Measurements from ENCODE around the gene ALKBH2. TPM values are rescaled to one million over a fixed set of nuclear protein-coding genes. Genes with fewer than 3 reads are reported as not detected.

ALKBH2 gene
- total RNA-seq, 1 experiment from 2014 or later, result 30.6 TPM

DNA sequence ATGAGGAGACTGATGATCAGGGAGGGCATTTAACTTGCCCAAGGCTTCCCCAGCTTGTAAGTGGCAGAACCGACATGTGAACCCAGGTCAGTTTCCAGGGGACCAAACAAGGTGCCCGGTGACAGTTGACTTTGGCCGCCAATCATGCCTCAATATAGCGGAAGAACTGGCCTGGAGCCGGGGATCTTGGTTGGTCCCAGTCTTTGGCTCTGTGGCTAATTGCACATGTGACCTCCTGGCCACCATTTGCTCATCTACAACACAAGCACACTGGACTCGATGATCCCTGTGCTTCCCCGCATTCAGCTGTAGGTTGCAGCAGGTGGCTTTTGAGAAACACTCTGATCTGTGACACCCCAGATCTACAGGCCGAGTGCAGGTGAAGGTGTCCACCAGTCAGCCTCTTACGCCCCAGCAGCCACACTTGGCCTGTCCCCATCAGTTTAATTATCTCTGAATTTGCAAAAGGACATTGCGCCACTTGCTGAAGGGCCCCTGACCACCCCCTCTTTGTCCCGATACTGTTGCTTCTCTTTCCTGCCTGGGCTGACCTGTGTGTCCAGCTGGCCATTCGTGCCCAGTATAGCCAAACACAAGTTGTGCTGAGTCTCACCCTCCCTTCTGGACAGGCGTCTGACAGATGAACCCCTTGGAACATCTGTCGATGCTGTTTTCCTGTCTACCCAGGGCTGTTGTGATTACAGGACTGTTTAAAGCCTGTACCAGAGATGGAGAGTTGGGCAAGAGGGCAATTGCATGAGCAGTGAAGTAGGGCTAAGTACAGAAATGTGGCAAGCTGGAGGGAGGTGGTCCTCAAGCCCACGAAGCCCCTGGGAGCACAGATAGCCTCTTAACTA is 37.3 kb upstream of the ALKBH2 start:
- Histone ChIP-seq H3K27me3 (ENCODE audit: low read length) (no peaks in the 10 kb centered on the region), H3K4me2 (ENCODE audit: low read depth, low read length, poor library complexity, severe bottlenecking) (no peak overlapping the region), H3K9me2 (replicated peaks; ENCODE audit: insufficient read depth, low read length) (no peaks in the 10 kb centered on the region), H2AFZ (ENCODE audit: low read length) (no peak overlapping the region), H3K4me3 (ENCODE audit: low read length) (no peak overlapping the region), H3K36me3 (ENCODE audit: insufficient read depth, low read length) (no peaks in the 10 kb centered on the region), H4K20me1 (ENCODE audit: insufficient read depth, low read depth, low read length) (no peaks in the 10 kb centered on the region), H3K9me3 (ENCODE audit: low read length) (no peaks in the 10 kb centered on the region), H3K27ac (ENCODE audit: low read length) (no peak overlapping the region), H3K79me2 (ENCODE audit: low read length) (no peaks in the 10 kb centered on the region), H3K9ac (ENCODE audit: low read length) (no peak overlapping the region), H3K4me1 (ENCODE audit: low read length) (peaks cover 12% of the 10 kb centered on the region)
- no peak for DNase-seq

DNA sequence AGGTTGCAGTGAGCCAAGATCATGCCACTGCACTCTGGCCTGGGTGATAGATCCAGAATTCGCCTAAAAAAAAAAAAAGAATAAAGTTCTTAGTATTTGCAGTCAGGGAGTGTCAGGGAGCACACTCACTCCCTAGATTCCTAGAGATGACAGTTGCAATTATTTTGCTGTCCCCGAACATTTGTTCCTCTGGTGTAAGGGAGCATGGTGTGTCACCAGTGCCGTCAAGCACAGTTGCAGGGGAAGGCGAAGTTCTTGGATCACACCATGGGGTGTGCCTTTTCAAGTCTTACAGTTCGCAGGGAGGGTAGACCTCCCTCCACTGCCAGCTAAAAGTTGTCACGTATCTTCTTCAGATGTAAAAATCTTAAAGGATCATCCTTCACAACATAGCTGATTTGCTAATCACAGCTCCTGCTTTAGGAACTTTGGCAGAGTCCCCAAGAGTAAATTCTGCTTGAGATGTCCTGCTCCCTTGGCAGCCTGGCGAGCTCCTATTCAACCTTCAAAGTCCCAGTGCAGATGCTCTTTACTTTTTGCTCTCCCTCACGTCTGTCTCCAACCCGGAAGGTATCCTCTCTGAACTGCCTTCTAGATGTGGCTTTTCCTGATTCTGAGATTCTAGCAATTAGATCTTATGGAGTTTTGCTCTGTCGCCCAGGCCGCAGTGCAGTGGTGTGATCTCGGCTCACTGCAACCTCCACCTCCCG is 34.4 kb upstream of the ALKBH2 start:
- Histone ChIP-seq H3K4me3 (ENCODE audit: low read length) (no peak overlapping the region), H3K27me3 (ENCODE audit: low read length) (no peaks in the 10 kb centered on the region), H3K36me3 (ENCODE audit: insufficient read depth, low read length) (no peaks in the 10 kb centered on the region), H3K9ac (ENCODE audit: low read length) (no peak overlapping the region), H4K20me1 (ENCODE audit: insufficient read depth, low read depth, low read length) (no peaks in the 10 kb centered on the region), H3K9me2 (replicated peaks; ENCODE audit: insufficient read depth, low read length) (no peaks in the 10 kb centered on the region), H3K27ac (ENCODE audit: low read length) (no peak overlapping the region), H3K4me1 (ENCODE audit: low read length) (peaks cover 16% of the 10 kb centered on the region), H3K9me3 (ENCODE audit: low read length) (no peaks in the 10 kb centered on the region), H2AFZ (ENCODE audit: low read length) (no peak overlapping the region), H3K79me2 (ENCODE audit: low read length) (no peaks in the 10 kb centered on the region), H3K4me2 (ENCODE audit: low read depth, low read length, poor library complexity, severe bottlenecking) (no peak overlapping the region)
- no peak for DNase-seq

DNA sequence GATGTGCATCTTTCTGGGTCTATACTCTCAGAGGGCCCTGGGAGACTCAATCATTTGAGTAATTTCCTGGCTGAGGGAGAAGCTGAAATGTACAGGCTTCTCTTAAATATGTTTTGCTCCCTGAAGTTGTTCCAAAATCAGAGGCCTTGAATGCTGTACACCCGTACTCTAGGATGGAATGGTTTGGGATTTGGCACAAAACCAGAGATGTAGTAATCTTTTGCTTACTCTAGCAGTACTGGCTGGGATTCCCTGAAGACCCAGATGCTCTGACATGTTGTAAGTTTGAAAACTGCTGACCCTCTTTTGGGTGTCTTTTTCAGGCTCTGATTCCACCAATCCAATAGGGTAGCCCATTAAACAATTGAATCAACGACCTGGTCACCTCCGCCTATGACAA is 33.5 kb upstream of the ALKBH2 start:
- no peak overlapping the region for H3K27ac ChIP-seq (ENCODE audit: low read length)
- no peak overlapping the region for H3K4me2 ChIP-seq (ENCODE audit: low read depth, low read length, poor library complexity, severe bottlenecking)
- no peak for DNase-seq
- H3K36me3 ChIP-seq (ENCODE audit: insufficient read depth, low read length), result no peaks in the 10 kb centered on the region
- H3K4me1 ChIP-seq (ENCODE audit: low read length), result peaks cover 14% of the 10 kb centered on the region
- no peaks in the 10 kb centered on the region for H3K9me2 ChIP-seq (replicated peaks; ENCODE audit: insufficient read depth, low read length)
- no peaks in the 10 kb centered on the region for H3K79me2 ChIP-seq (ENCODE audit: low read length)
- H3K27me3 ChIP-seq (ENCODE audit: low read length), result no peaks in the 10 kb centered on the region
- H3K9me3 ChIP-seq (ENCODE audit: low read length), result no peaks in the 10 kb centered on the region
- no peak overlapping the region for H3K4me3 ChIP-seq (ENCODE audit: low read length)
- no peak overlapping the region for H2AFZ ChIP-seq (ENCODE audit: low read length)
- H4K20me1 ChIP-seq (ENCODE audit: insufficient read depth, low read depth, low read length), result no peaks in the 10 kb centered on the region
- H3K9ac ChIP-seq (ENCODE audit: low read length), result no peak overlapping the region

DNA sequence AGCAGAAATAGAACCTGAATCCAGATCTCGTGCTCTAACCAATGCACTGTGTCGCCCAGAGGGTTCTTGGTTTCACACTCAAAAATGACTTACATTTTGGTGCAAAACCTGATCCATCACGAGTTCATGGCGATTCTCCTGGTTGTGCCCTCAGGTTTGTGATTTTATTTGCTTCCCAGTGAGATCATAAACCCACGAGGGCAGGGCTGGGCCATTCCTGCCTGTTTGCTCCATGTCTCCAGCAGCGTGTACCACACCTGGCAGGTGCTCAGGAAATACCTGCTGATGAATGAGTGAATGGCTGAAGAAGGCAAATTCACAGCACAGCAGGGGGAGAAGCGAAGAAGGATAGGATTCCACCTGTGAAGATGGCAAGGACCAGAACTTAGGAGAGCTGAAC is 32.5 kb upstream of the ALKBH2 start:
- Histone ChIP-seq H3K9ac (ENCODE audit: low read length) (no peak overlapping the region), H3K4me3 (ENCODE audit: low read length) (no peak overlapping the region), H3K9me2 (replicated peaks; ENCODE audit: insufficient read depth, low read length) (no peaks in the 10 kb centered on the region), H3K9me3 (ENCODE audit: low read length) (no peaks in the 10 kb centered on the region), H3K27ac (ENCODE audit: low read length) (no peak overlapping the region), H3K79me2 (ENCODE audit: low read length) (no peaks in the 10 kb centered on the region), H4K20me1 (ENCODE audit: insufficient read depth, low read depth, low read length) (no peaks in the 10 kb centered on the region), H3K4me1 (ENCODE audit: low read length) (peaks cover 5% of the 10 kb centered on the region), H3K27me3 (ENCODE audit: low read length) (no peaks in the 10 kb centered on the region), H3K36me3 (ENCODE audit: insufficient read depth, low read length) (no peaks in the 10 kb centered on the region), H2AFZ (ENCODE audit: low read length) (no peak overlapping the region), H3K4me2 (ENCODE audit: low read depth, low read length, poor library complexity, severe bottlenecking) (no peak overlapping the region)
- DNase-seq, result no peak

DNA sequence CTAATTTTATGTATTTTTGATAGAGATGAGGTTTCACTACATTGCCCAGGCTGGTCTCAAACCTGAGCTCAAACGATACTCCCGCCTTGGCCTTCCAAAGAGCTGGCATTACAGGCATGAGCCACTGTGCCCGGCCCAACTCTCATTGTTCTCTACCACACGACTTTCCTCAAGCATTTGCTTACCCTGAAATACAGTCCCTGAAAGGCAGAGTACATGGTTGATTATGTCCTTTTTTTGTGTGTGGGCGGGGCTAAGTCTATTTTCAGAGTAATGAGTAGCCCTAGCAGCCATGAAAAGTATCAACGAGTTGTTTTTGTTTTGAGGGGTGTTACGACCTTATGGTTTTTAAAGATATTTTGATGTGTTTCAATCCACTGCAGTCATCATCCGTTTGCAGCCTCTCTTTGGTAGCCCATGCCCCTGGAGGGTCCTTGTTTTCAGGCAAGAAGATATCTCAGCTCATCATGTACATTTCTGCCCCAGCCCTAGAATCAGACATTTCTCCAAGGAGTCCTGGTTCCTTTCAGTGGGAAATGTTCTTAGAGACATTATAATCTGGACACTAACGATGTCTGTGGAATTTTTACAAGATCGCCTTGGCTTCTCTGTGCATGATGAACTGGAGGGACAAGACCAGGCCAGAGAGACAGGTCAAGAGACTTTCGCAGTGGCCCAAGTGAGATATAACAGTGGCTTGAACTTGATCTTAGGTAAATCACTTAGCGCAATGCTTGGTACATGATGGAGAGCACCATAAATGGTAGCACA is 31.8 kb upstream of the ALKBH2 start:
- Histone ChIP-seq H3K9ac (ENCODE audit: low read length) (no peak overlapping the region), H3K4me1 (ENCODE audit: low read length) (peaks cover 5% of the 10 kb centered on the region), H3K79me2 (ENCODE audit: low read length) (no peaks in the 10 kb centered on the region), H3K4me3 (ENCODE audit: low read length) (no peak overlapping the region), H3K4me2 (ENCODE audit: low read depth, low read length, poor library complexity, severe bottlenecking) (no peak overlapping the region), H3K27ac (ENCODE audit: low read length) (no peak overlapping the region), H2AFZ (ENCODE audit: low read length) (no peak overlapping the region), H3K27me3 (ENCODE audit: low read length) (no peaks in the 10 kb centered on the region), H3K9me3 (ENCODE audit: low read length) (no peaks in the 10 kb centered on the region), H4K20me1 (ENCODE audit: insufficient read depth, low read depth, low read length) (no peaks in the 10 kb centered on the region), H3K9me2 (replicated peaks; ENCODE audit: insufficient read depth, low read length) (no peaks in the 10 kb centered on the region), H3K36me3 (ENCODE audit: insufficient read depth, low read length) (no peaks in the 10 kb centered on the region)
- DNase-seq, result no peak

DNA sequence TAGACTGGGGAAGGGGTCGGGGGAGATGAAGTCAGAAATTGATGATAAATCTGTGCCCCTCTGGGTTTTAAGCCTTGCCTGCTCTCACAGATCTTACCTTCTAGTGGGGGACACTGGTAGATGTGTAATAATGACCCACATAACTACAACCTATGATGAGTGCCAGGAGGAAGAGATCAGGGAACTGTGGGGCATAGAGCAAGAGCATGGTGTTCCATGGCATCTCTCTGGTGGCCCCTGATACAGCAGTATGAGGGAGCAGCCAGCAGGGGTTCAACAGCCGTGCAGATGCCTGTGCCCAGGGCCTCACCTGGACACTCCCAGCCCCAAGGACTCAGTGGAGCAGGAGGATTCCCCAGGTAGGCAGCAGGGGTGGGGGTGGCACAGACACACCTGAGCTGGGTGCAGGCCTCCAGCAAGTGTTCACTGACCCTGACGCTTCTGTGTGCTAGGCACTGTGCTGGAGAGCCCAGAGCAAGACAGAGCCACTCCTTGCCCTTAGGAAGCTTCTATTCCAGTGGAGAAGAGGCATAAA is 28.1 kb upstream of the ALKBH2 start:
- Histone ChIP-seq H3K27ac (ENCODE audit: low read length) (no peak overlapping the region), H3K27me3 (ENCODE audit: low read length) (no peaks in the 10 kb centered on the region), H4K20me1 (ENCODE audit: insufficient read depth, low read depth, low read length) (no peaks in the 10 kb centered on the region), H3K4me2 (ENCODE audit: low read depth, low read length, poor library complexity, severe bottlenecking) (no peak overlapping the region), H3K9me2 (replicated peaks; ENCODE audit: insufficient read depth, low read length) (no peaks in the 10 kb centered on the region), H3K9me3 (ENCODE audit: low read length) (no peaks in the 10 kb centered on the region), H2AFZ (ENCODE audit: low read length) (no peak overlapping the region), H3K4me3 (ENCODE audit: low read length) (no peak overlapping the region), H3K9ac (ENCODE audit: low read length) (no peak overlapping the region), H3K4me1 (ENCODE audit: low read length) (peaks cover 5% of the 10 kb centered on the region), H3K36me3 (ENCODE audit: insufficient read depth, low read length) (no peaks in the 10 kb centered on the region), H3K79me2 (ENCODE audit: low read length) (no peaks in the 10 kb centered on the region)
- no peak for DNase-seq

DNA sequence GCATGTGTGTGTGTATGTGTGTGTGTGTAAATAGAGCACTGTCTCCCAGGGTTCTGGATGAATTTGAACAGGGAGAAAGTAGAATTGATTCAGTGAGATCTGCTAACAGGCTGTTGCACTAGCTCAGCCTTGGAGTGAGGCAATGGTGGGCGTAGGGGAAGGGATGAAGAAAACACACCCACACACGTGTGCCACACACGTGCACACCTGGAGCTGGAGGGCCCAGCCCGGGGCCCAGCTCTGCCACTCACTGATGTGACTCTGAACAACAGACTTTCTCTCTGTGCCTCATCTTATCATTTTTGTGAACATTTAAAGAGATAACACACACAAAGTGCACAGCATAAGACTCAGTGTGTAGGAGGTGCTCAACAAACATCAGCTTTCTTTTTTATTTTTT is 27.3 kb upstream of the ALKBH2 start:
- H3K4me1 ChIP-seq (ENCODE audit: low read length), result peaks cover 5% of the 10 kb centered on the region
- DNase-seq, result no peak

DNA sequence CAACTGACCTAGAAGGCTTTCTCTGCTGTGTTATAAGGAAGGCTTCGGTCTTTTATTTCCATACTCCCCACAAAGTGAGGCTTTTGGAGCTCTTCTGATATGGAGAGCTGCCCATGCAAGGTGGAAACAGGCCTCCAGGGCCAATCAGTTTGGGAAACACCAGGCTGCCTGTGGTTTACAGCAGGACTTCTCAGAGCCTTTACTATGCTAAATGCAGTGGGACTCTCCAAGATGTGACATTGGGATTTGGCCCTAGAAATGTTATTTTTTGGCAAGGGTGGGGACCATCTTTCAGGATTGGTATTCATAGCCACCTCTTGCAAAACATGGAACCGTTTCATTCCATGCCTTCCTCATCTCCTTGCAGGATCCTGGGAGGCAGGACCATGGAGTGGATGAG is 26.8 kb upstream of the ALKBH2 start:
- Histone ChIP-seq H3K27me3 (ENCODE audit: low read length) (no peaks in the 10 kb centered on the region), H3K9me3 (ENCODE audit: low read length) (no peaks in the 10 kb centered on the region), H3K36me3 (ENCODE audit: insufficient read depth, low read length) (no peaks in the 10 kb centered on the region), H3K79me2 (ENCODE audit: low read length) (no peaks in the 10 kb centered on the region), H3K9me2 (replicated peaks; ENCODE audit: insufficient read depth, low read length) (no peaks in the 10 kb centered on the region), H3K4me3 (ENCODE audit: low read length) (no peak overlapping the region), H3K9ac (ENCODE audit: low read length) (no peak overlapping the region), H2AFZ (ENCODE audit: low read length) (no peak overlapping the region; the same call in 1 of the 2 replicates), H3K4me1 (ENCODE audit: low read length) (peaks cover 5% of the 10 kb centered on the region), H4K20me1 (ENCODE audit: insufficient read depth, low read depth, low read length) (no peaks in the 10 kb centered on the region), H3K4me2 (ENCODE audit: low read depth, low read length, poor library complexity, severe bottlenecking) (no peak overlapping the region), H3K27ac (ENCODE audit: low read length) (no peak overlapping the region)
- no peak for DNase-seq

More for the DNA sequence above, 27.3 kb upstream of the ALKBH2 start:
- Histone ChIP-seq H3K4me2 (ENCODE audit: low read depth, low read length, poor library complexity, severe bottlenecking) (no peak overlapping the region), H3K79me2 (ENCODE audit: low read length) (no peaks in the 10 kb centered on the region), H4K20me1 (ENCODE audit: insufficient read depth, low read depth, low read length) (no peaks in the 10 kb centered on the region), H3K27ac (ENCODE audit: low read length) (no peak overlapping the region), H3K27me3 (ENCODE audit: low read length) (no peaks in the 10 kb centered on the region), H2AFZ (ENCODE audit: low read length) (no peak overlapping the region; the same call in 1 of the 2 replicates), H3K9ac (ENCODE audit: low read length) (no peak overlapping the region), H3K4me3 (ENCODE audit: low read length) (no peak overlapping the region), H3K9me2 (replicated peaks; ENCODE audit: insufficient read depth, low read length) (no peaks in the 10 kb centered on the region), H3K36me3 (ENCODE audit: insufficient read depth, low read length) (no peaks in the 10 kb centered on the region), H3K9me3 (ENCODE audit: low read length) (no peaks in the 10 kb centered on the region)
